CD8-positive, alpha-beta memory T cell (primary cell): Measurements from ENCODE around the gene CADM2. TPM values are rescaled to one million over a fixed set of nuclear protein-coding genes. Genes with fewer than 3 reads are reported as not detected.

ENCODE experiments used
- CTCF ChIA-PET: fragments of 350-600 bp; sonication (Branson Sonifier 250); formaldehyde crosslinking; loops from one replicate; lab custom pipeline; 2021; ENCODE audit warnings: antibody characterized with exemption; lab: Charles Lee
- POLR2A ChIA-PET: fragments of 350-600 bp; sonication (Branson Sonifier 250); formaldehyde crosslinking; loops from one replicate; lab custom pipeline; 2021; ENCODE audit warnings: antibody characterized with exemption; lab: Charles Lee
- DNase-seq, 5 donors: peaks; one replicate each; pipeline versions ENCODE4 v3.0.0 to v3.0.0-alpha.2; 2020 to 2022; ENCODE audit warnings: mixed read lengths in 1 of 5
- H3K27ac ChIP-seq: one replicate; pipeline ENCODE4 v1.7.0; 2013; ENCODE audit warnings: low read depth, mild to moderate bottlenecking, low read length, moderate library complexity
- H3K27me3 ChIP-seq: 2 replicates; pipeline ENCODE4 v1.7.0; 2013; ENCODE audit warnings: low read length, mild to moderate bottlenecking; ENCODE audit not compliant: insufficient read depth, poor library complexity, severe bottlenecking
- H3K36me3 ChIP-seq: 2 replicates; pipeline ENCODE4 v1.7.0; 2013; ENCODE audit warnings: mild to moderate bottlenecking, low read length, moderate library complexity; ENCODE audit not compliant: insufficient read depth
- H3K4me1 ChIP-seq: 2 replicates; pipeline ENCODE4 v1.7.0; 2013; ENCODE audit warnings: mild to moderate bottlenecking, low read length, moderate library complexity; ENCODE audit not compliant: insufficient read depth
- H3K4me3 ChIP-seq: 2 replicates; pipeline ENCODE4 v1.7.0; 2013; ENCODE audit warnings: mild to moderate bottlenecking, low read length
- H3K9me3 ChIP-seq: 2 replicates; pipeline ENCODE4 v1.7.0; 2013; ENCODE audit warnings: mild to moderate bottlenecking, low read length
- H3K27ac Mint-ChIP-seq, 8 donors: one replicate each; pipeline ENCODE4 v1.8.0; 2020 to 2021; ENCODE audit warnings: mixed read lengths in 8 of 8, mild to moderate bottlenecking in 6 of 8, inconsistent platforms in 3 of 8, moderate library complexity in 3 of 8
- H3K27me3 Mint-ChIP-seq, 2 donors: one replicate each; pipeline ENCODE4 v1.8.0; 2020 to 2021; ENCODE audit warnings: mixed read lengths in 2 of 2, mild to moderate bottlenecking in 1 of 2, moderate library complexity in 1 of 2
- H3K36me3 Mint-ChIP-seq, 3 donors: one replicate each; pipeline ENCODE4 v1.8.0; 2020 to 2021; ENCODE audit warnings: mixed read lengths in 3 of 3, inconsistent platforms in 1 of 3, mild to moderate bottlenecking in 1 of 3
- H3K4me1 Mint-ChIP-seq, 3 donors: one replicate each; pipeline ENCODE4 v1.8.0; 2020 to 2021; ENCODE audit warnings: mixed read lengths in 3 of 3, inconsistent platforms in 1 of 3, mild to moderate bottlenecking in 1 of 3
- H3K4me3 Mint-ChIP-seq, 7 donors: one replicate each; pipeline ENCODE4 v1.8.0; 2020 to 2021; ENCODE audit warnings: mixed read lengths in 7 of 7, mild to moderate bottlenecking in 6 of 7, moderate library complexity in 4 of 7, inconsistent platforms in 2 of 7
- H3K9me3 Mint-ChIP-seq, 5 donors: one replicate each; pipeline ENCODE4 v1.8.0; 2020 to 2022; ENCODE audit warnings: mixed read lengths in 5 of 5, mild to moderate bottlenecking in 3 of 5, moderate library complexity in 2 of 5, inconsistent platforms in 1 of 5
- polyA plus RNA-seq: library from polyadenylated mRNA; unstranded; fragments of 300-500 nt; fragmentation: Illumina TruSeq; gene quantifications from one replicate; pipeline ENCODE4 v1.2.3, GENCODE V29; 2021
- total RNA-seq, 2 experiments: library from RNA; stranded (reverse); gene quantifications; one replicate each; pipeline ENCODE4 v1.2.3, GENCODE V29; 2021

Gene CADM2
- total and polyA plus RNA-seq, 3 experiments from 2014 or later = 0.22 to 0.27 TPM; not detected in 1

GRCh38 chr3:85572426-85572825, 613.6 kb downstream of the CADM2 start:
- Histone ChIP-seq H3K9me3 (no peaks in the 10 kb centered on the region), H3K4me3 (no peak overlapping the region), H3K27ac (no peak overlapping the region), H3K27me3 (no peaks in the 10 kb centered on the region), H3K4me1 (no peaks in the 10 kb centered on the region), H3K36me3 (no peaks in the 10 kb centered on the region)
- CTCF ChIA-PET = no interaction called here
- no peak overlapping the region for H3K27ac Mint-ChIP-seq
- POLR2A ChIA-PET = no interaction called here
- no peaks in the 10 kb centered on the region for H3K27me3 Mint-ChIP-seq
- H3K36me3 Mint-ChIP-seq = no peaks in the 10 kb centered on the region
- H3K9me3 Mint-ChIP-seq = peaks cover 0 to 8% (median 4%) of the 10 kb centered on the region in 5 donors
- H3K4me1 Mint-ChIP-seq = no peaks in the 10 kb centered on the region
- no peak for DNase-seq
- H3K4me3 Mint-ChIP-seq = no peak overlapping the region

DNA sequence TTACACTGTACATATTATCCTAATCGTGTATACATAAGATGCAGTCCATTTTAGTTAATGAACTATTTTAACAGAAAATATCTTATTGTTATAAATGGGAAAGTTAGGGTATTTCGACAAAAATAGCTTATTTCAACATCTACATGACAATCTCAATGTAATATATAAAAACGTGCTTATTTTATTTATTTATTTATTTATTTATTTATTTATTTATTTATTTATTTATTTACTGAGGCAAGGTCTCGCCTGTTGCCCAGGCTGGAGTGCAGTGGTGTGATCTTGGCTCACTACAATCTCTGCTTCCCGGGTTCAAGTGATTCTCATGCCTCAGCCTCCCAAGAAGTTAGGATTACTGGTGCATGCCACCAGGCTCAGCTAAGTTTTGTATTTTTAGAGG, 614.2 kb downstream of the CADM2 start:
- H3K36me3 Mint-ChIP-seq = no peaks in the 10 kb centered on the region
- peaks cover 0 to 8% (median 3%) of the 10 kb centered on the region in 5 donors for H3K9me3 Mint-ChIP-seq
- Histone ChIP-seq H3K4me1 (no peaks in the 10 kb centered on the region), H3K27me3 (no peaks in the 10 kb centered on the region), H3K36me3 (no peaks in the 10 kb centered on the region), H3K27ac (no peak overlapping the region), H3K9me3 (no peaks in the 10 kb centered on the region), H3K4me3 (no peak overlapping the region)
- no peak overlapping the region for H3K4me3 Mint-ChIP-seq
- POLR2A ChIA-PET = no interaction called here
- no peak overlapping the region for H3K27ac Mint-ChIP-seq
- no peak for DNase-seq
- no peaks in the 10 kb centered on the region for H3K4me1 Mint-ChIP-seq
- H3K27me3 Mint-ChIP-seq = no peaks in the 10 kb centered on the region
- CTCF ChIA-PET = no interaction called here

DNA sequence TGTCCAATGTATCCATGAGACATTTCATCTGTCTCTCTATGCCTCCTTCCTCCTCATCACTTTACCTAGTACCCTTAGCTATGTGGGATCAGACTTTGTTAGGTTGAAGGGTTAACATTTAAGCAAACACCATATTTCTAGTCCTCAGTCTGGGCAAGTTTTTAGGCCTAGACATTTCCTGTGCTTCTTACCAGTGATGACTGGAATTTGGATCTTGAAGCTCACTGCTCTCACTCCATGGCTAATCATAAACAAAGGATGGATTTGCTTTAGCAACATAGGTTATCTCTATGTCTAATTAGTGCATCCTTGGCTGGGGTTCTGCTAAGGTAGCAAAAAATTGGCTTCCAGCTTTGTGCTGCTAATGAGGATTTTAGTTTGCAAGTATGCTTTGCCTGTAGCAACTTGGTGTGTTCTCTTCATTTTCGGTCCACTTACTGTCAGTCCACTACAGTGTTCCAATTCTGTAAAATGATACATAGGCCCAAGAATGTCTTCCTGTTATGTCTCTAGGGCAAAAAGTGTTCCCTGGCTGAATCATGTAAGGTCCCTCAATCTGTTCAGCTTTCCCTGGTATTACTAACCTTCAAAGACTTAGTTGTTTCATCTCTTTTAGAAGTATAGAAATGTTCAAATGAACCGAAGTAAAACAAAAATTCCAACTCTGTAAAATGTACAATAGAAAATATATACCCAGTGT, 615.4 kb downstream of the CADM2 start:
- Mint-ChIP-seq H3K4me1 (no peaks in the 10 kb centered on the region), H3K9me3 (peaks cover 0 to 8% (median 0%) of the 10 kb centered on the region in 5 donors), H3K4me3 (no peak overlapping the region), H3K27me3 (peaks cover 0 to 1% of the 10 kb centered on the region in 2 donors), H3K27ac (no peak overlapping the region), H3K36me3 (no peaks in the 10 kb centered on the region)
- Histone ChIP-seq H3K27me3 (no peaks in the 10 kb centered on the region), H3K9me3 (no peaks in the 10 kb centered on the region), H3K4me3 (no peak overlapping the region), H3K4me1 (no peaks in the 10 kb centered on the region), H3K36me3 (no peaks in the 10 kb centered on the region), H3K27ac (no peak overlapping the region)
- DNase-seq = no peak
- ChIA-PET CTCF (no interaction called here), POLR2A (no interaction called here)

GRCh38 chr3:85576091-85576690, 617.4 kb downstream of the CADM2 start:
- H3K27ac Mint-ChIP-seq = peak overlapping the region in 1 of 8 donors; percentile 61
- H3K4me1 Mint-ChIP-seq = no peaks in the 10 kb centered on the region
- H3K4me3 Mint-ChIP-seq = no peak overlapping the region

DNA sequence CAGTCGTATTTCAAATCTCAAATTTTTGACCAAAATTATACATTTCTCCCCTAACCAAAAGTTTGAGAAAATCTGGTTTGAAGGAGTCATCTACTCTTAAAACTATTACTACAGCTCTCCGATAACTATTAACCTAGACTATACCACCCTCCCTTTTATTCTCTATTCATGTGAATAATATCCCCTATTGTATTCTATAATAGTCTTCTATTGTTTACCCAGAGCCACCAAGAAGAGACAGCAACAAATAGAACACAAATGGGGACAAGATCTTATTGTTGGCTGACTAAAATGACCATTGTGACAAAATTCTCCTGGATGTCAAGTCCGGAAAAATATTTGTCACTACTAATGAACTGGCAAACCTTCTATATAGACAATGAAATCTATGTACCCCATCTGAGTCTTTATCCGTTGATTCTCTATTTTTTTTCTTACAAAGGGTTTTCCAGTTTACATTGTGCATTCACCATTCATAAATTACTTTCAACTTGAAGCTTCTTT, 618.0 kb downstream of the CADM2 start:
- Histone ChIP-seq H3K9me3 (no peaks in the 10 kb centered on the region), H3K27me3 (no peaks in the 10 kb centered on the region), H3K27ac (no peak overlapping the region), H3K4me1 (no peaks in the 10 kb centered on the region), H3K36me3 (no peaks in the 10 kb centered on the region), H3K4me3 (no peak overlapping the region)
- H3K4me1 Mint-ChIP-seq = no peaks in the 10 kb centered on the region
- no peak for DNase-seq
- ChIA-PET CTCF (no interaction called here), POLR2A (no interaction called here)
- H3K9me3 Mint-ChIP-seq = peaks cover 0 to 8% (median 4%) of the 10 kb centered on the region in 5 donors
- no peak overlapping the region for H3K27ac Mint-ChIP-seq
- H3K4me3 Mint-ChIP-seq = no peak overlapping the region
- no peaks in the 10 kb centered on the region for H3K36me3 Mint-ChIP-seq
- H3K27me3 Mint-ChIP-seq = peaks cover 0 to 1% of the 10 kb centered on the region in 2 donors

More at GRCh38 chr3:85576091-85576690, 617.4 kb downstream of the CADM2 start:
- Histone ChIP-seq H3K4me1 (no peaks in the 10 kb centered on the region), H3K9me3 (no peaks in the 10 kb centered on the region), H3K27me3 (no peaks in the 10 kb centered on the region), H3K36me3 (no peaks in the 10 kb centered on the region), H3K27ac (no peak overlapping the region), H3K4me3 (no peak overlapping the region)
- DNase-seq = peak in 2 of 5 donors; percentile 11 to 49
- ChIA-PET POLR2A (no interaction called here), CTCF (no interaction called here)
- Mint-ChIP-seq H3K27me3 (peaks cover 0 to 1% of the 10 kb centered on the region in 2 donors), H3K9me3 (peaks cover 0 to 8% (median 3%) of the 10 kb centered on the region in 5 donors), H3K36me3 (no peaks in the 10 kb centered on the region)

GRCh38 chr3:85584779-85585356, 626.1 kb downstream of the CADM2 start:
- Mint-ChIP-seq H3K27ac (peak overlapping the region in 1 of 8 donors; percentile 76), H3K4me3 (no peak overlapping the region), H3K9me3 (peaks cover 0 to 15% (median 5%) of the 10 kb centered on the region in 5 donors), H3K4me1 (no peaks in the 10 kb centered on the region), H3K36me3 (no peaks in the 10 kb centered on the region), H3K27me3 (no peaks in the 10 kb centered on the region)
- H3K4me3 ChIP-seq = no peak overlapping the region
- no peaks in the 10 kb centered on the region for H3K4me1 ChIP-seq
- CTCF ChIA-PET = no interaction called here
- no peaks in the 10 kb centered on the region for H3K9me3 ChIP-seq
- POLR2A ChIA-PET = no interaction called here
- no peak overlapping the region for H3K27ac ChIP-seq
- no peaks in the 10 kb centered on the region for H3K36me3 ChIP-seq
- DNase-seq = no peak
- no peaks in the 10 kb centered on the region for H3K27me3 ChIP-seq

GRCh38 chr3:85586018-85586417, 627.2 kb downstream of the CADM2 start:
- Histone ChIP-seq H3K4me3 (no peak overlapping the region), H3K9me3 (no peaks in the 10 kb centered on the region), H3K4me1 (no peaks in the 10 kb centered on the region), H3K27ac (no peak overlapping the region), H3K27me3 (no peaks in the 10 kb centered on the region), H3K36me3 (no peaks in the 10 kb centered on the region)
- Mint-ChIP-seq H3K27ac (no peak overlapping the region), H3K36me3 (no peaks in the 10 kb centered on the region), H3K9me3 (peaks cover 0 to 21% (median 5%) of the 10 kb centered on the region in 5 donors), H3K4me1 (no peaks in the 10 kb centered on the region), H3K27me3 (no peaks in the 10 kb centered on the region), H3K4me3 (no peak overlapping the region)
- DNase-seq = no peak
- ChIA-PET POLR2A (no interaction called here), CTCF (no interaction called here)

DNA sequence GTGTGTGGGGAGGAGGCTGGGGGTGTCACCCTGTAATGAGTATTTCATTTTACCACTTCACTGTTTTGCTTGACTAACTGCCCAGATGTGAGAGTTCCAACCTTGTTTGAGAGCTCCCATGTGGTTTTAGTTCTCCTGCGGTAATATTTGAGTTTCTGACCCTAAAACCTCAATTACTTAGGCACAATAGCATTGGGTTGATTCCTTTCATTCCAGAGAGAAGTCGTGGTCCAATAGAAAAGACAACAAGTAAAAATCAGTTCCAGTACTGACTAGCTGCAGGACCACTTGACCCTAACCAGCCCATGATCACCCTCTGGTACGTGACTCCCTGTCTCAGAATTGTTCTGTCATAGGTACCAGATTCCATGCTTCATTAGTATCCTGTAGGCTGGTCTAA, 630.4 kb downstream of the CADM2 start:
- Mint-ChIP-seq H3K27ac (no peak overlapping the region), H3K9me3 (peaks cover 0 to 22% (median 6%) of the 10 kb centered on the region in 5 donors), H3K4me3 (no peak overlapping the region), H3K27me3 (no peaks in the 10 kb centered on the region), H3K36me3 (no peaks in the 10 kb centered on the region), H3K4me1 (no peaks in the 10 kb centered on the region)
- no peak for DNase-seq
- ChIA-PET POLR2A (no interaction called here), CTCF (no interaction called here)
- Histone ChIP-seq H3K9me3 (no peaks in the 10 kb centered on the region), H3K4me1 (no peaks in the 10 kb centered on the region), H3K4me3 (no peak overlapping the region), H3K36me3 (no peaks in the 10 kb centered on the region), H3K27ac (no peak overlapping the region), H3K27me3 (no peaks in the 10 kb centered on the region)
